Sigmoid colon (tissue), 4 donors: ENCODE data around the gene CD99L2.

Source experiments
- CTCF ChIP-seq, 4 experiments: fragments of 450-650 bp in 3 of 4; fragments of 200-600 bp in 1 of 4; IDR thresholded peaks; one replicate each; pipeline ENCODE4 v1.5.1; 2016 to 2019; ENCODE audit warnings: antibody characterized with exemption in 4 of 4, mild to moderate bottlenecking in 3 of 4, moderate library complexity in 2 of 4
- EP300 ChIP-seq, 4 donors: sonication (generic); formaldehyde crosslinking; IDR thresholded peaks; one replicate each; pipeline ENCODE4 v1.6.1; 2017; ENCODE audit warnings: antibody characterized with exemption in 4 of 4
- POLR2A ChIP-seq, 2 donors: fragments of 450-650 bp; IDR thresholded peaks; one replicate each; pipeline ENCODE4 v1.6.1; 2016; ENCODE audit warnings: antibody characterized with exemption in 2 of 2, mild to moderate bottlenecking in 2 of 2, moderate library complexity in 2 of 2
- POLR2AphosphoS5 ChIP-seq, 4 donors: sonication (generic); formaldehyde crosslinking; IDR thresholded peaks; one replicate each; pipeline ENCODE4 v1.6.1; 2017; ENCODE audit warnings: antibody characterized with exemption in 4 of 4

DNA sequence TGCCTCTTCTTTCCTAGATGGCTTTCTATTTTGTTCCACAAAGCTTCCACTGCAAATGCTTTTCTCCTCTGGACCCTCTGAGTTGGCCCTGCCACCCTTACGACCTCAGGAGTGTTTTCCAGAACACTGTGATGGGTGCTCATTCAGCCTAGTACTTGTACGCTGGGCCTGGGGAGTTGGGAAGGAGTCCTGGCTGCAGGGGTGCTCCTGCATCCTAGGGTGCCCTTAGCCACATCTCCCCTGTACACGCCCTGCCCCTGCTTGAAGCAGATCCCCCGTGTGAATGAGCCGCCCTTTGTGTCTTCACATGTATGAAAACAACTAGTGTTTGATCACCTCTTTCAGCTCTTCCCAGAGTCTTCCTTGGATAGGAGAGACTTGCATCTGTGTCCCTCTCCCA lies 141.1 kb downstream of the CD99L2 start:
- TF ChIP-seq POLR2AphosphoS5 (IDR thresholded peaks at IDR 0.05) = no peak
- no peak for TF ChIP-seq CTCF (IDR thresholded peaks at IDR 0.05)
- TF ChIP-seq EP300 (IDR thresholded peaks at IDR 0.05) = no peak
- no peak for TF ChIP-seq POLR2A (IDR thresholded peaks at IDR 0.05)
